NCI-H226 (cell line): Measurements from ENCODE around the gene SNX25.
A peak's percentile ranks its signal among the peaks of the same experiment; 100 is the strongest.
"Not testable (repeated sequence)": the region's sequence is repeated elsewhere in the genome, so short reads cannot be mapped to it uniquely, and the experiment has no call there.

Experiments used
- DNase-seq: peaks from one replicate; pipeline ENCODE4 v3.0.0-alpha.2; 2015

SNX25 gene

GRCh38 chr4:185307136-185307950 is 97.9 kb downstream of the SNX25 start:
- peak; percentile 12 for DNase-seq

GRCh38 chr4:185309770-185310169 is 100.4 kb downstream of the SNX25 start:
- DNase-seq, result no peak

- DNase-seq, result no peak
Observed at GRCh38 chr4:185311113-185311888, 101.9 kb downstream of the SNX25 start.

GRCh38 chr4:185312699-185313098 is 103.3 kb downstream of the SNX25 start:
- DNase-seq, result peak; percentile 64

GRCh38 chr4:185317462-185317861 is 108.1 kb downstream of the SNX25 start:
- DNase-seq, result not testable (repeated sequence)

GRCh38 chr4:185317880-185318279 is 108.5 kb downstream of the SNX25 start:
- no peak for DNase-seq

- peak; percentile 73 for DNase-seq
Observed at GRCh38 chr4:185318679-185319078, 109.3 kb downstream of the SNX25 start.

- no peak for DNase-seq
Observed at GRCh38 chr4:185322803-185323202, 113.4 kb downstream of the SNX25 start.

- DNase-seq, result no peak
Observed at GRCh38 chr4:185323606-185324005, 114.2 kb downstream of the SNX25 start.

GRCh38 chr4:185324361-185324760 is 115.0 kb downstream of the SNX25 start:
- DNase-seq, result peak; percentile 82

GRCh38 chr4:185325721-185326120 is 116.3 kb downstream of the SNX25 start:
- DNase-seq, result not testable (repeated sequence)

- DNase-seq, result no peak
Observed at GRCh38 chr4:185328586-185328985, 119.2 kb downstream of the SNX25 start.

- DNase-seq, result peak; percentile 67
Observed at GRCh38 chr4:185329879-185330510, 120.6 kb downstream of the SNX25 start.

- DNase-seq, result no peak
Observed at GRCh38 chr4:185332575-185333464, 123.4 kb downstream of the SNX25 start.

GRCh38 chr4:185334326-185334725 is 124.9 kb downstream of the SNX25 start:
- no peak for DNase-seq

GRCh38 chr4:185335579-185335978 is 126.2 kb downstream of the SNX25 start:
- DNase-seq, result no peak

GRCh38 chr4:185339941-185340340 is 130.5 kb downstream of the SNX25 start:
- DNase-seq, result no peak

- DNase-seq, result no peak
Observed at GRCh38 chr4:185341377-185341776, 132.0 kb downstream of the SNX25 start.

- no peak for DNase-seq
Observed at GRCh38 chr4:185341841-185342240, 132.4 kb downstream of the SNX25 start.

GRCh38 chr4:185343726-185344581 is 134.6 kb downstream of the SNX25 start:
- DNase-seq, result peak; percentile 58

- no peak for DNase-seq
Observed at GRCh38 chr4:185344743-185345538, 135.5 kb downstream of the SNX25 start.
